ENCODE measurements around the gene HIGD1B.

Gene HIGD1B

DNA sequence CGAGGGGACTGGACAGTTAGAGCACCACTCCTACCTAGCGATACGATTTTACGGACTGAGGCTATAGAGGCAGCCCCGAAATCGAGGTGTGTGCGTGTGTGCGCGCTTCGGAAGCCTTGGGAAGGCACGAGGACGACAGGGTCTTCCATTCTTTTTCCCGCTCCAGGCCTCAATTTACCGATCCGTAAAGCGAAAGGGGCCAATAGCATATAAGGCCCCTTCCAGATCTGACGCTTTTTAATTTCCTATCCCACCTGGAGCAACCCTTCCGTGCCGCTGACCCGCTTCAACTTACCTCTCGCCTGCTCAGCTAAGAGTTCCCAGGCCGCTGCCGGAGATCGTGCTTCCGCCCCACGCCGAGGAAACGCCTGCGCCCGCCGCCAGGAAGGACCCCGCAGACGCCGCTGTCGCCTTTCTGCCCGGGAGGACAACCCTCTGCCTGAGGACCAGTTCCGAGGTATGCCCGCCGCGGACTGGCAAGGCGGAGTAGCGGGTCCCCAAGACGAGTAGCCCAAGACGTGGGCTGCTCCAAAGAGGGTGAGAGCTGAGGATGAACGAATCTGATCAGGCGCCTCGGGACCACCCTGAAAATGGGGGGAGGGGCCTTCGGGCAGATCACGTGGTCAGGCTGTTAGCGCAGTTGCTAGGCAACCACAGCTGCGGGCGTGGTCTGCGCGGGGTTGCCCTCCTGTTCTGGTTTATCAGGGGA, 51.5 kb downstream of the HIGD1B start, which contains the start of gene EFTUD2:
Gene EFTUD2, minus strand, starts transcription at position 372 of the 709 bp plus-strand sequence. CDS start 4,924 bp downstream, outside the sequence.
- no peaks in the 10 kb centered on the region for H3K9me3 Mint-ChIP-seq
- peaks cover 9% of the 10 kb centered on the region for H3K36me3 Mint-ChIP-seq (ENCODE audit: low read depth)
- peak within 1 kb of the TSS; percentile 96 to 97 (median 96) for H3K4me3 Mint-ChIP-seq
- TF ChIP-seq, protein P1, sequence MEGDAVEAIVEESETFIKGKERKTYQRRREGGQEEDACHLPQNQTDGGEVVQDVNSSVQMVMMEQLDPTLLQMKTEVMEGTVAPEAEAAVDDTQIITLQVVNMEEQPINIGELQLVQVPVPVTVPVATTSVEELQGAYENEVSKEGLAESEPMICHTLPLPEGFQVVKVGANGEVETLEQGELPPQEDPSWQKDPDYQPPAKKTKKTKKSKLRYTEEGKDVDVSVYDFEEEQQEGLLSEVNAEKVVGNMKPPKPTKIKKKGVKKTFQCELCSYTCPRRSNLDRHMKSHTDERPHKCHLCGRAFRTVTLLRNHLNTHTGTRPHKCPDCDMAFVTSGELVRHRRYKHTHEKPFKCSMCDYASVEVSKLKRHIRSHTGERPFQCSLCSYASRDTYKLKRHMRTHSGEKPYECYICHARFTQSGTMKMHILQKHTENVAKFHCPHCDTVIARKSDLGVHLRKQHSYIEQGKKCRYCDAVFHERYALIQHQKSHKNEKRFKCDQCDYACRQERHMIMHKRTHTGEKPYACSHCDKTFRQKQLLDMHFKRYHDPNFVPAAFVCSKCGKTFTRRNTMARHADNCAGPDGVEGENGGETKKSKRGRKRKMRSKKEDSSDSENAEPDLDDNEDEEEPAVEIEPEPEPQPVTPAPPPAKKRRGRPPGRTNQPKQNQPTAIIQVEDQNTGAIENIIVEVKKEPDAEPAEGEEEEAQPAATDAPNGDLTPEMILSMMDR (IDR thresholded peaks at IDR 0.05; ENCODE audit: unreplicated experiment in 3 of 3) = no peak
- H3K27me3 Mint-ChIP-seq (ENCODE audit: low read depth) = no peaks in the 10 kb centered on the region
- H3K27ac Mint-ChIP-seq = peak within 1 kb of the TSS; percentile 100
- H3K4me1 Mint-ChIP-seq = peaks cover 44% of the 10 kb centered on the region
